ENCODE results near the gene LPGAT1.

DNA sequence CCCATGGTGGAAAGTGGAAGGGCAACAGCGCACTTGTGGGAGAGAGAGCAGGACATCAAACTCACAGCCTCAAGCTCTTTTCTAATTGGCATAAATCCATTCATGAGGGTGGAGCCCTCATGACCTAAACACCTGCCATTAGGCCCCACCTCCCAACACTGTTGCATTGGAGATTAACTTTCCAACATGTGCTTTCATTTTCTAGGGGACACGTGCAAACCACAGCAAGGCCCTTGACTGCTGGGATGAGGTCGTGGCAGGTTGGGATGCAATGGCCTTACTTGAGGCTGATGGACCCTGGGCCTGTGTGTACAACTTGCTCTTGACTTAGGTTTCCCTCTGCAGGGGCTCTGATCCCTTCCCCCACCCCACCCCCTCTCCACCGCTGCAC is 119.3 kb downstream of the LPGAT1 start:
- TF ChIP-seq, protein P1, sequence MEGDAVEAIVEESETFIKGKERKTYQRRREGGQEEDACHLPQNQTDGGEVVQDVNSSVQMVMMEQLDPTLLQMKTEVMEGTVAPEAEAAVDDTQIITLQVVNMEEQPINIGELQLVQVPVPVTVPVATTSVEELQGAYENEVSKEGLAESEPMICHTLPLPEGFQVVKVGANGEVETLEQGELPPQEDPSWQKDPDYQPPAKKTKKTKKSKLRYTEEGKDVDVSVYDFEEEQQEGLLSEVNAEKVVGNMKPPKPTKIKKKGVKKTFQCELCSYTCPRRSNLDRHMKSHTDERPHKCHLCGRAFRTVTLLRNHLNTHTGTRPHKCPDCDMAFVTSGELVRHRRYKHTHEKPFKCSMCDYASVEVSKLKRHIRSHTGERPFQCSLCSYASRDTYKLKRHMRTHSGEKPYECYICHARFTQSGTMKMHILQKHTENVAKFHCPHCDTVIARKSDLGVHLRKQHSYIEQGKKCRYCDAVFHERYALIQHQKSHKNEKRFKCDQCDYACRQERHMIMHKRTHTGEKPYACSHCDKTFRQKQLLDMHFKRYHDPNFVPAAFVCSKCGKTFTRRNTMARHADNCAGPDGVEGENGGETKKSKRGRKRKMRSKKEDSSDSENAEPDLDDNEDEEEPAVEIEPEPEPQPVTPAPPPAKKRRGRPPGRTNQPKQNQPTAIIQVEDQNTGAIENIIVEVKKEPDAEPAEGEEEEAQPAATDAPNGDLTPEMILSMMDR (IDR thresholded peaks at IDR 0.05; ENCODE audit: insufficient read depth, low read length): no peak
- TF ChIP-seq, protein P2, sequence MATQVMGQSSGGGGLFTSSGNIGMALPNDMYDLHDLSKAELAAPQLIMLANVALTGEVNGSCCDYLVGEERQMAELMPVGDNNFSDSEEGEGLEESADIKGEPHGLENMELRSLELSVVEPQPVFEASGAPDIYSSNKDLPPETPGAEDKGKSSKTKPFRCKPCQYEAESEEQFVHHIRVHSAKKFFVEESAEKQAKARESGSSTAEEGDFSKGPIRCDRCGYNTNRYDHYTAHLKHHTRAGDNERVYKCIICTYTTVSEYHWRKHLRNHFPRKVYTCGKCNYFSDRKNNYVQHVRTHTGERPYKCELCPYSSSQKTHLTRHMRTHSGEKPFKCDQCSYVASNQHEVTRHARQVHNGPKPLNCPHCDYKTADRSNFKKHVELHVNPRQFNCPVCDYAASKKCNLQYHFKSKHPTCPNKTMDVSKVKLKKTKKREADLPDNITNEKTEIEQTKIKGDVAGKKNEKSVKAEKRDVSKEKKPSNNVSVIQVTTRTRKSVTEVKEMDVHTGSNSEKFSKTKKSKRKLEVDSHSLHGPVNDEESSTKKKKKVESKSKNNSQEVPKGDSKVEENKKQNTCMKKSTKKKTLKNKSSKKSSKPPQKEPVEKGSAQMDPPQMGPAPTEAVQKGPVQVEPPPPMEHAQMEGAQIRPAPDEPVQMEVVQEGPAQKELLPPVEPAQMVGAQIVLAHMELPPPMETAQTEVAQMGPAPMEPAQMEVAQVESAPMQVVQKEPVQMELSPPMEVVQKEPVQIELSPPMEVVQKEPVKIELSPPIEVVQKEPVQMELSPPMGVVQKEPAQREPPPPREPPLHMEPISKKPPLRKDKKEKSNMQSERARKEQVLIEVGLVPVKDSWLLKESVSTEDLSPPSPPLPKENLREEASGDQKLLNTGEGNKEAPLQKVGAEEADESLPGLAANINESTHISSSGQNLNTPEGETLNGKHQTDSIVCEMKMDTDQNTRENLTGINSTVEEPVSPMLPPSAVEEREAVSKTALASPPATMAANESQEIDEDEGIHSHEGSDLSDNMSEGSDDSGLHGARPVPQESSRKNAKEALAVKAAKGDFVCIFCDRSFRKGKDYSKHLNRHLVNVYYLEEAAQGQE (IDR thresholded peaks at IDR 0.05; ENCODE audit: insufficient replicate concordance, low read depth): no peak
- no peak for TF ChIP-seq POLR2AphosphoS5 (IDR thresholded peaks at IDR 0.05; ENCODE audit: low read depth)

Measured in HL-60 (cell line).